AG09309 (cell line): ENCODE measurements around the gene FBXL15.

Experiments
- DNase-seq: peaks from one replicate; pipeline ENCODE4 v3.0.0-alpha.2; 2010; ENCODE audit warnings: low read depth
- H3K4me3 ChIP-seq: 2 replicates; pipeline ENCODE4 v1.5.1; 2011; ENCODE audit warnings: mild to moderate bottlenecking, low read depth, low read length, moderate library complexity; ENCODE audit not compliant: control insufficient read depth
- TF ChIP-seq, protein P1 (sequence below): IDR thresholded peaks from 2 replicates; pipeline ENCODE4 v1.5.1; 2011; ENCODE audit warnings: mild to moderate bottlenecking, low read depth, low read length, inconsistent platforms; ENCODE audit not compliant: insufficient read depth, control insufficient read depth; ENCODE audit errors: missing control alignments

Gene FBXL15

DNA sequence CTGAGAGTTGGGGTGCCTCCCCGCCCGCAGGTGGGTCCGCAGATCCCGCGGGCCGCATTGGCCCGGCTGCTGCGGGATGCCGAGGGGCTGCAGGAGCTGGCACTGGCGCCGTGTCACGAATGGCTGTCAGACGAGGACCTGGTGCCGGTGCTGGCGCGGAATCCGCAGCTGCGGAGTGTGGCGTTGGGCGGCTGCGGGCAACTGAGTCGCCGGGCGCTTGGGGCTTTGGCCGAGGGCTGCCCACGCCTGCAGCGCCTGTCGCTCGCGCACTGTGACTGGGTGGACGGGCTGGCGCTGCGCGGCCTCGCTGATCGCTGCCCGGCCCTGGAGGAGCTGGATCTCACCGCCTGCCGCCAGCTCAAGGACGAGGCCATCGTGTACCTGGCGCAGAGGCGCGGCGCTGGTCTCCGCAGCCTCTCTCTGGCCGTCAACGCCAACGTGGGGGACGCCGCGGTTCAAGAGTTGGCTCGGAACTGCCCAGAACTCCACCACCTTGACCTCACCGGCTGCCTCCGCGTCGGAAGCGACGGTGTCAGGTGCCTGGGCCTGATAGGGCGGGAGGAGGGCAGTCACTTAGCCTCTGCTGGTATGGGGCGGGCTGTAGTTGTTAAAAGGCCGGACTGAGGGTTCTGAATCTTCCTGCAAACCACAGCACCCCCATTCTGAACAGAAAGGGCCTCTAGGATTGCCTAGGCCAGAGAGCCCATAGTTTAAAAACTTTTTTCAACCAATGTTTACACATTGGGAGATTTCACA lies 1.3 kb downstream of the FBXL15 start:
- H3K4me3 ChIP-seq: peak overlapping the region; percentile 83
- TF ChIP-seq, protein P1, sequence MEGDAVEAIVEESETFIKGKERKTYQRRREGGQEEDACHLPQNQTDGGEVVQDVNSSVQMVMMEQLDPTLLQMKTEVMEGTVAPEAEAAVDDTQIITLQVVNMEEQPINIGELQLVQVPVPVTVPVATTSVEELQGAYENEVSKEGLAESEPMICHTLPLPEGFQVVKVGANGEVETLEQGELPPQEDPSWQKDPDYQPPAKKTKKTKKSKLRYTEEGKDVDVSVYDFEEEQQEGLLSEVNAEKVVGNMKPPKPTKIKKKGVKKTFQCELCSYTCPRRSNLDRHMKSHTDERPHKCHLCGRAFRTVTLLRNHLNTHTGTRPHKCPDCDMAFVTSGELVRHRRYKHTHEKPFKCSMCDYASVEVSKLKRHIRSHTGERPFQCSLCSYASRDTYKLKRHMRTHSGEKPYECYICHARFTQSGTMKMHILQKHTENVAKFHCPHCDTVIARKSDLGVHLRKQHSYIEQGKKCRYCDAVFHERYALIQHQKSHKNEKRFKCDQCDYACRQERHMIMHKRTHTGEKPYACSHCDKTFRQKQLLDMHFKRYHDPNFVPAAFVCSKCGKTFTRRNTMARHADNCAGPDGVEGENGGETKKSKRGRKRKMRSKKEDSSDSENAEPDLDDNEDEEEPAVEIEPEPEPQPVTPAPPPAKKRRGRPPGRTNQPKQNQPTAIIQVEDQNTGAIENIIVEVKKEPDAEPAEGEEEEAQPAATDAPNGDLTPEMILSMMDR: no peak
- no peak for DNase-seq

DNA sequence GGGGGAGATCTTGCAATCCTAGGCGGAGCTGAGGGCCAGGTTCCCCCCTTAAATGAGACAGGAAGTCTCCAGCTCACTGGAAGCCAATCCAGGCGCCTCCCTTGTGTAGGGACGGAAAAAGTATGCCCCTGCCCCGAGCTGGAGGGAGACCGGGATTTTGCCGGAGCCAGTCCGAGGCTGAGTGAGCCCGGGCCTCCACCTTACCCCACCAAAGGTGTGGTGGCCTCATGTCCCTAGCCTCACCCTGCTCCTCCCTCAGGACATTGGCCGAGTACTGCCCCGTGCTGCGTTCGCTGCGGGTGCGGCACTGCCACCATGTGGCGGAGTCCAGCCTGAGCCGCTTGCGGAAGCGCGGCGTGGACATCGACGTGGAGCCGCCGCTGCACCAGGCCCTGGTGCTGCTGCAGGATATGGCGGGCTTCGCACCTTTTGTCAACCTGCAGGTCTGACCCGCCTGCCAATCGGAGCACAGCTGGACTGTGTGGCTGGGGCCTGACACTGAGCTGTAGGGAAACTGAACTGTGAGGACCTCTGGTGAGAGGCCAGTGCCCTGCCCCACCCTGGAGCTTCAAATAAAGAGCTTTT lies 2.0 kb downstream of the FBXL15 start:
- no peak for DNase-seq
- peak overlapping the region; percentile 83 for H3K4me3 ChIP-seq
- TF ChIP-seq, protein P1: peak; percentile 92

DNA sequence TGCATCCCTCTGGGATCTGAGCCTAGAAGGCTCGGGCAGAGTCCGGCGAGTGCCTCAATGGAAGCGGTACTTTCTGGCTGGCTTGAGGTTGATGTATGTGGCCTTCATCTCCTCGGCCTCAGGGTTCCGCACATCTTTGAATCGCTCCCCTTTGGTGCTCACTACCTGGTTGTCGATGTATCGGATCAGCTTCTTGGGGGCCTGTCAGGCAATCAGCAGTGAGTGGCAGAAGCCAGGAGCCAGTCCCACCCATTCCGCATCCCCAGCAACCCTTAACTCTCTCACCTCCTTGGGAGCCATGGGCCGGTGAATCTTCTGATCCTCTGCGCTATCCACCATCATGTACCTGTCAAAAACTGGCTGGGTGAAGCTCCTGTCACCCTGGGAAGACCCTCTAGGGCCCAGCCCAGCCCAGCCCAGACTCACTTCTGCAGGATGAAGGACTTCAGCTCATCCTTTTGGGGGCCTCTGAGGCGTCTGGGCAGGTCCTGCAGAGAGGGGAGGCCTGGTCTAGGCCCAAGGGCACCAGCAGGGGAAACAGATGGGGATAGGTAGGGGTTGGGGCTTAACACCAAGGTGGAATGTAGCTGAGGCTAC lies 2.8 kb downstream of the FBXL15 start:
- TF ChIP-seq, protein P1: no peak
- H3K4me3 ChIP-seq: no peak overlapping the region
- DNase-seq: no peak

DNA sequence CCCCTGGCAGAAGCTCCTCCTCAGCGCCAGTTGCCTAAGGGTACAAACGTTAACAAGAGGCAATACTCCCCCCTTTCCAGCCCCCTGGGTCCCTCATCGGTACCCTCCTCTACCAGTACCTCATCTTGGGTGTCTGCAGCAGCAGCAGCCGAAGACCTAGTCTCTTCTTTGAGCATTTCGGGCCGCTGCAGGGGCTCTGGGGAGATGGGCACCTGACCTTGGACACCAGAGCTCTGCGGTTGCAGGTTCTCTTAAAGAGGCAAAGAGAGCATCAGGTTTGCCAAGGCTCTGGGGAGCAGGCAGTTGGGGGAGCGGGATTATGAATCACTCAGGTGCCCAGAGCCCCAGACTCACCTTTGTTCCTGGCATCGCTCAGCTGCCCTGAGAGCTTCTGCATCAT lies 3.5 kb downstream of the FBXL15 start:
- no peak for DNase-seq
- no peak overlapping the region for H3K4me3 ChIP-seq
- TF ChIP-seq, protein P1: no peak

DNA sequence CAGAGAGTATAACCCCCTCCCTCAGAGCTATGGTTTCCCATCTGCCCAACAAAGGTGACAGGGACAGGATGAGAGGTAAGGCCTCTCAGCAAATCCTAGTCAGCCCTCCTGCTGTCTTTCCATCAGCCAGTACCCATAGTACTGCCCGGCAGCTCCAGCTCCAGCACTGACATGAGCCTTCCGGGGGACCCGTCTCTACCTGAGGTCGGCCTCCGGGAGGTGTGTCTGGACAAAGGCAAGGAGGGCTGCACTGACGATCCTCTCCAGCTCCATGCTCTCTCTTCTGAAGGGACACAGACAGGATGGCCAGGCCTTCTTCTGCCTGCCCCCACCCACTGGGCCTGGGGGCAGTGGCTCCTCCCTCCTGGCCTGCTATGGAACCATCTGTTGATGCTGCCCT lies 4.3 kb downstream of the FBXL15 start:
- TF ChIP-seq, protein P1: no peak
- no peak for DNase-seq
- no peak overlapping the region for H3K4me3 ChIP-seq

DNA sequence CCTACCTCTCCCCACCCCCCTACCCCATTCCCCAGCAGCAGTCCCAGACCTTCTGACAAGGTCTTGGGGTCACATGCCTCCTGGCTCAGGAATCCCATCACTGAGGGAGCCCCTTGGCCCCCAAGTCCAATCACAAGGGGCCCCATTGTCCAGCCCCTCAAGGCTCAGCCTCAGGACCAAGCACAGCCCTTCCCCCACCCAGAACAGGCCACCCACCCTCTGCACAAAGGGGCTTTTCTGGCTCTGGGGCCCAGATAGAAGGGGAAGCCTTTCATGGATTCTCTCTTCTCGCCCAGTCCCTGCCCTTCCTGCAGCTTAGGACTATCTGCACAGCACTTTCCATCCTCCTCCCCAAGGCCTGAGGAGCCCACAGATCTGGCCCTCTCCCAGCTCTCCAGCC lies 4.8 kb downstream of the FBXL15 start:
- no peak overlapping the region for H3K4me3 ChIP-seq
- TF ChIP-seq, protein P1: no peak
- DNase-seq: no peak
